ENCODE results near the gene SF1.
"Not testable (repeated sequence)": the region's sequence is repeated elsewhere in the genome, so short reads cannot be mapped to it uniquely, and the experiment has no call there.

Gene SF1, protein sequence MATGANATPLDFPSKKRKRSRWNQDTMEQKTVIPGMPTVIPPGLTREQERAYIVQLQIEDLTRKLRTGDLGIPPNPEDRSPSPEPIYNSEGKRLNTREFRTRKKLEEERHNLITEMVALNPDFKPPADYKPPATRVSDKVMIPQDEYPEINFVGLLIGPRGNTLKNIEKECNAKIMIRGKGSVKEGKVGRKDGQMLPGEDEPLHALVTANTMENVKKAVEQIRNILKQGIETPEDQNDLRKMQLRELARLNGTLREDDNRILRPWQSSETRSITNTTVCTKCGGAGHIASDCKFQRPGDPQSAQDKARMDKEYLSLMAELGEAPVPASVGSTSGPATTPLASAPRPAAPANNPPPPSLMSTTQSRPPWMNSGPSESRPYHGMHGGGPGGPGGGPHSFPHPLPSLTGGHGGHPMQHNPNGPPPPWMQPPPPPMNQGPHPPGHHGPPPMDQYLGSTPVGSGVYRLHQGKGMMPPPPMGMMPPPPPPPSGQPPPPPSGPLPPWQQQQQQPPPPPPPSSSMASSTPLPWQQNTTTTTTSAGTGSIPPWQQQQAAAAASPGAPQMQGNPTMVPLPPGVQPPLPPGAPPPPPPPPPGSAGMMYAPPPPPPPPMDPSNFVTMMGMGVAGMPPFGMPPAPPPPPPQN

DNA sequence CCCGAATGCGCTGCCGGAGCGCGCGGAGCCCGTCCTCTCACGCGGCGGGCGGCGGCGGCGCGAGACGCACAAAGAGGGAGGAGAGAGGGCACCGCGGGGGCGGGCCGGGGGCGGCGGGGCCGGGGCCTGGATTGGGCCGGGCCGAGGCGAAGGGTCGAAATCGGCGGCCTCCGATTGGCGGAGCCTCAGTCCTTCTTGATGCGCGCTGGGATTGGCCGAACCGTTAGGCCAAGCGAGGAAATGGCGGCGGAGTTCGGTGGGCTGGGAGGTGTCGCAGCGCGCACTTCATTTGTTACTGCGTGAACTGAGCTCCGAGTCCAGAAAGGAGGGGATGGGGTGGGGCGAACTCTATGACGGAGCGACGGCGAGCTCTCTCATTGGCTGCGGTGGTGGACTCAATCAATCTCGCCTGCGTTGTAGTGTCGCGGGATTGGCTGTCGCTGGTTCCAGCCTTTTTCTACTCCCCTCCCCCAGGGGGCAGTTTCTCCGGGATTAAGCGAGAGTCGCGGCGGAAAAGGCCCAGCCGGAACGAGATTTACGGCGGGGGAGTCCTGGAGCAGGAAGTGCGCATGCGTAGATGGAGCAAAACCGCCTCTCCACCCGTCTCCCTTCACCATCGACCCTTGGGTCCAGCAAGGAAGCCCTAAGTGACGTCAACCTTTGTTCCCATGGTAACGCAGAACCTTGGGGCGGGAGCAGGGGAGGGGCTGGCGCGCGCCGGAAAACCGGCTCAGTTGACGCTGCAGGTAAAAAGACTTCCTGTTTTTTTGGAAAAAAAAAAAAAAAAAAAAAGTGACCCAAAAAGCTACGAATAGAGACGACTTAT, at the start of gene SF1:
Gene SF1 (minus strand): TSS at position 70 of the 826 bp plus-strand sequence. CDS start 150 bp downstream, outside the sequence.
- ATAC-seq (peak; percentile 94), DNase-seq (peak; percentile 98)

DNA sequence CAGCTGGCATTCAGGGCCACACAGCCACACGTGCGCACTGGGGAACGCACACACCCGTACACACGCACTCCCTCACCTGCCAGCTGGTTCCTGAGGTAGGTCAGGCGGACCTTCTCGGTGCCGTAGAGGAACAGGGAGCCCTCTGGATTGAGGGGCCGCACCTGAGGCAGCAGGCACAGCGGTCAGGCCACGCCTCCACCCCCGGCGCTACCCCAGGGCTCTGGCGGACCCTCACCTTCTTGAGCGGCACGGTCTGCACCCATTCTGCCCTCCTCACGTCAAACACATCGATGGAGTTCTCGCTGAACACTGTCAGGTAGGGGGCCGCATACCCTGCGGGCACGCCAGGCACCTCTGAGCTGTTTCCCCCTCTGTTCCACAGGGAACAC, 49.1 kb upstream of the SF1 start:
- ATAC-seq: no peak
- DNase-seq: no peak

DNA sequence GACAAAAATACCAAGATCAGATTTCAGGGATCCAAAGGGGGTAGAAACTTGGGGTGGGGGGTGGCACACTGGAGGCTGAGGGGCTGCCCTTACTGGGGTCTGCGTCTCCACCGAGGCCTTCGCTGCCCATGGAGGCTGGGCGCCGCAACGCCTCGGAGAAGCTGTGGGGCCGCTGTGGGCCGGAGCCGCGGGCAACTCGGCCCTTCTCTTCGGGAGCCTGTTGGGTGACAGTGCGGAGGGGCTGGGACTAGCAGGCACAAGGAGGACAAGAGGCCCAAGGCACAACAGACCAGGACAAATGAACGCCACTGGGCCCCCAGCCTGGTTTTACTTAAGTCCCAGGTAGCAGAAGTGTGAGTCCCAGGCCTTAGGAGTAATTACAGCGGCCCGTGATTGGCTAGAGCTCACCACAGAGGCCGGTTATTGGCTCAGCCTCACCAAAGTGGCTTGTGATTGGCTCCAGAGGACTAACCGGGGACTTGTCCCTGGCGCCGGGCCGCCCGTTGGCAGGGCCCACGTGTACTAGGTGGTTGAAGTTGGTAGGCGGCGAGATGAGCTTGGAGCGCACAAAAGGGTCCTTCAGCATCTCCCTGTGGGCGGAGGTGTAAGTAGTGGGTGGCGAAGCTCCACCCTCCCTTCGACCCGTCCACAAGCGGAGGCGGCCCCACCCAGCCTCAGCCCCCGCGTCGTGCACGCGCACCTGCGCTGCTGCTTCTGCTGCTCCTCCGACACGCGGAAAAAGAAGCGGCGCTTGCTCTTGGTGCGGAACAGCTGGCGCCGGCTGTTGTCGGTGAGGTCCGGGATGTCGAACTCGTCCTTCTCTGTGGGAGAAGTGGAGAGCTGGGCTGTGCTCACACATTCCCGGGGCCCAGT, 48.5 kb upstream of the SF1 start:
- DNase-seq: no peak
- ATAC-seq: no peak

DNA sequence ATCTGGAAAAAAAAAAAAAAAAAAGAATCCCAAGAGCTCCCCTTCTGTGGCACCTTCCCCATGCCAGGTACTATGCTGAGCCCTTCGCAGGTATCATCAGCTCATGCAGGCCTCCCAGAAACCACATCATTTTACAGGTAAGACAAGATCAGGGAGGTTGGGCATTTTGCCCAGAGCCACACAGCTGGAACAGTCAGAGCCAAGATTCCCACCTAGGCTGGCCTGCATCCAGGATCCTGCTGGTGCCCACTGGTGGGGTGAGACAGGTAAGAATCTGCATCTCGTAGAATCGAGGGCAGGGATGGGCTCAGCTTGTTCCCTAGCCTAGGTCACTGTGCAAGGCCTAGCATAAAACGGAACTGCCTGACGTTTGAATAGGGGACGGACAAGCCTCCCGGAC, 47.7 kb upstream of the SF1 start:
- DNase-seq: no peak
- ATAC-seq: no peak

DNA sequence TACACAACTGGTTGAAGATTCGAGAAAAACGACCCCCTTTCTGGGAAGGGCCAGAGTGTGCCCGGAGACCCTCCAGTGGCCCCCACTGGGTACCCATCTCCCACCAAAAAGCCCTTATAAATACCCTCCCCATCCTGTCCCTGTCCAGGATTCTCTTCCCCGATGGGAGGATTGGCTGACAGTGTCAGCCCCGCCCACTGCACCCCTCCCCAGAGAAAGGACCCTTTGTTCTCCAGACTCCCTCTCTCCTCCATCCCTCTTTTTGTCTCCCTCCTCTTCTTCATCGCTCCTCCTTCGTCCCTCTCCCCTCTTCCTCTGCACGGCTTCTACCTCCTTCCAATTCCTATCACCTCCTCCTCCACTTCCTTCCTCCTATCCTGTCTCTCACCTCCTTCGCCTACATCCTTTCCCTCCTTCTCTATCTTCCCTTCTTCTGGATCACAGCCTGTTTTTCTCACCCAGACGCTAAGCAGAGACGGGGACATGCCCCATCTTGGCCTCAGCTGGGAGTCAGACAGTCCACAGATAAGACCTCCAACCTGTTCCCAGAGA, 45.3 kb upstream of the SF1 start:
- DNase-seq (no peak), ATAC-seq (no peak)

DNA sequence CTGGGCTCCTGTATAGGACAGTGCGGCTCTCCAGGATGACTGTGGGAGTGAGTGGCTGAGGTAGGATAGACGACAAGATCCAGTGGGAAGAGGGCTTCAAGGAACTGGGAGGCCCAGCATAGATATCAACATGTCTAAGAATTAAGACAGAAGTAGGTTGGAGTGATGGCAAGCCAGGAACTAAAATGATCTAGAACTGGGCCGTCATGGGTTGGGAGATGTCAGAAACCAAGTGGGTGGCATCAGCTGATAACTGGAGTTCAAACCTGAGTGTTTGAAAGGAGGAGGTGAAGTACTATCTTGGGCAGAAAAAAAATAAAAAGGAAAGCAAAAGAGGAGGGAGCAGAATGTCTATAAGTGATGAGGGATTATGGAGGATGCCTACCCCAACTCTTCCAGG, 39.1 kb upstream of the SF1 start:
- DNase-seq: no peak

DNA sequence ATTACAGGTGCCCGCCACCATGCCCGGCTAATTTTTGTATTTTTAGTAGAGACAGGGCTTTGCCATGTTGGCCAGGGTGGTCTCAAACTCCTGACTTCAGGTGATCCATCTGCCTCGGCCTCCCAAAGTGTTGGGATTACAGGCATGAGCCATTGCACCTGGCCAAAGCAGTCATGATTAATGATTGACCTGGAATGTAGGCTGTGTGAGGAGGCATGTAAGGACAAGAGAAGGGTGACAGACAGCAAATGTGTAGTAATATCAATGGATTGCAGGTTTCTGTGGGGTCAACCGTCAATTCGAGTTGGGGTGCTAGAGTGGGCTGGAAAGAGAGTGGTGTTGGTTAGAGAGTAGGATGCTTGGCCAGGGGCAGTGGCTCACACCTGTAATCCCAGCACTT, 37.1 kb upstream of the SF1 start:
- not testable (repeated sequence) for ATAC-seq, DNase-seq

More for the DNA sequence above, 39.1 kb upstream of the SF1 start:
- no peak for ATAC-seq

DNA sequence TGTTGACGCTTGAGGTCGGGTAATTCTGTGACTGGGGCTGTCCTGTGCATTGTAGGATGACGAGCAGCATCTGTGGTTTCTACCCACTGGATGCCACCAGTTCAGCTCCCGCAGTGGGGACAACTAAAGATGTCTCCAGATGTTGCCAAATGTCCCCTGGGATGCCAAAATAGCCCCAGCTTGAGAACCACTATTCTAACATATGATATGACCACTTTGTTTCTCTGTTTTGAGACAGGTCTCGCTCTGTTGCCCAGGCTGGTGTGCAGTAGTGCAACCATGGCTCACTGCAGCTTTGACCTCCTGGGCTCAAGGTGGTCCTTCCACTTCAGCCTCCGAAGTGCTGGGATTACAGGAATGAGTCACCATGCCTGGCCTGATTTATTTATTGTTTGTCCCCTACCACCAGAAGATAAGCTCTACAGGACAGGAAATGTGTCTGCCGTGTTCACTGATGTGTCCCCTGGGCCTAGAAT, 36.4 kb upstream of the SF1 start:
- DNase-seq (no peak), ATAC-seq (no peak)

DNA sequence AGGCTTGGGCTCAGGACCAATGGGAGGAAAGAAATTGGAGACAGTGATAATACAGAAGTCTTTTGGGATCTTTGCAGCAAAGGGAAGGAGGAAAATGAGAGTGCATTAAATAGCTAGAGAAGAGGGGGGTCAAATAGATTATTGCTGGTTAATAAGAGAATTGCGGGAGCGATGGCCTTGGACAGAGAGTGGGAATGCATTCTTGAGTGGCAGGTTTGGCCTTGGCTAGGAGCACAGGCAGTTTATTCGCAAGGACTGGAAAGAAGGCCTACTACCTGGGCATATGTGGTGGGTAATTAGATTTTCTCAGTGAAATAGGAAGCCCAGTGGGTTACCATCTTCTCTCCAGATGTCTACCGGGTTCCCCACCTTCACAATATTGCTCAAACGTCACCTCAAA, 35.5 kb upstream of the SF1 start:
- no peak for DNase-seq
- no peak for ATAC-seq

DNA sequence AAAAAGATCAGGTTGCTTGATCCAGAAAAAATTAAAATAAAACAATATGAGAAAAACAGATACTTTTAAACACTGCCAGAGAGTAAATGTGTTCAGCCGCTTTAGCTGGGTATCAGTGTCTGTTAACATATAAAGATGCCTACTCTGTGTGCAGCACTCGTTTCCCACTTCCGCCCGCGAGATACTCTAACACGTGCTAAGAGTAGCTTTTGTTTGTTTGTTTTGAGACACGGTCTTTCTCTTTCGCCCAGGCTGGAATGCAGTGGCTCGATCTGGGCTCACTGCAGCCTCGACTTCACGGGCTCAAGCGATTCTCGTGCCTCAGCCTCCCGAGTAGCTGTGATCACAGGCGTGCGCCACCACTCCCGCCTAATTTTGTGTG, 32.5 kb upstream of the SF1 start:
- DNase-seq (no peak), ATAC-seq (peak; percentile 7)

DNA sequence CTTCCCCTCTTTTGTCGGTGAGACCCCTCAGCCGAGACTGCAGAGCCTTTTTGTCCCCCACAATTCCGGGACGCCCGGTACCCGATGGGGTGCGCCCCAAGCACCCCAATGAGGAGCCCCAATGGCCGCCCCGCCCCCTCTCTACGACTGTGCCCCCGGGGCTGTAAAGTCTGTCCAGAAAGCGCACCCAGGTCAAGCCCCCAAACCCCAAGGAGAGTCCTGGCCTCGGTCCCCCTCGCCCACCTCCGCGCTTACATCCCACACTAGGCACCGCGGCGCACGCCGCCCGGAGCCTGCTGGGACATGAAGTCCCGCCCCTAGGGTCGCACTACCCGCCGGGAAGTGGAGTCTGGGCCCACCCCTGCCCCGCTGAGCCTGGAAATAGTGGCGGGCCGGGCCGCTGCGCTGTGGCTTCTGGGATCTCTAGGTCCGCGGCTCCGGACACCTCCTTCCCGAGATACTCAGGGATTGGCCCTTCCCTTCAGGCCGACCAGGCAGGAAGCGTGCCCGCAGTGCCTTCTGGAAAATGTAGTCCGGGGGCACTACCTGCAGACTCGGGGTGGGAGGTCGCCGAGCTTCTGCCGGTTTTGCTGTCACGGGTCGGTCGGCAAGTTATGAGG, 32.0 kb upstream of the SF1 start, which contains the start of gene MEN1:
Gene MEN1 (minus strand): TSS at position 281 of the 620 bp plus-strand sequence. CDS start 442 bp downstream, outside the sequence.
- ATAC-seq: peak; percentile 96

DNA sequence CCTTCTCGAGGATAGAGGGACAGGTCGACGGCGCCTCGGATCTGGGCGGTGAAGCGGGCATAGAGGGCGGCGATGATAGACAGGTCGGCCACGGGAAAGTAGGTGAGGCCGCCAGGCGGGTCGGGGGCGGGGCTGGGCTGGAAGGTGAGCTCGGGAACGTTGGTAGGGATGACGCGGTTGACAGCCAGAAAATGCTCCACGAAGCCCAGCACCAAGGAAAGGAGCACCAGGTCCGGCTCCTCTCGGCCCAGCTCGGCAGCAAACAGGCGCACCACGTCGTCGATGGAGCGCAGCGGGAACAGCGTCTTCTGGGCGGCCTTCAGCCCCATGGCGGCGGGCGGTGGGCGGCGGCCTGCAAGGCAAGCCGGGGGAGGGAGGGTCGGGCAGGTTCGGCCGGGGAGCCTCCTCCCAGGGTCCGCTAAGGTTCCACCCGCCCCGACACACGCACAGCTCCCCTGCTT, 31.5 kb upstream of the SF1 start:
- ATAC-seq: no peak

More for the DNA sequence above, 32.0 kb upstream of the SF1 start, which contains the start of gene MEN1:
- DNase-seq: peak; percentile 87

DNA sequence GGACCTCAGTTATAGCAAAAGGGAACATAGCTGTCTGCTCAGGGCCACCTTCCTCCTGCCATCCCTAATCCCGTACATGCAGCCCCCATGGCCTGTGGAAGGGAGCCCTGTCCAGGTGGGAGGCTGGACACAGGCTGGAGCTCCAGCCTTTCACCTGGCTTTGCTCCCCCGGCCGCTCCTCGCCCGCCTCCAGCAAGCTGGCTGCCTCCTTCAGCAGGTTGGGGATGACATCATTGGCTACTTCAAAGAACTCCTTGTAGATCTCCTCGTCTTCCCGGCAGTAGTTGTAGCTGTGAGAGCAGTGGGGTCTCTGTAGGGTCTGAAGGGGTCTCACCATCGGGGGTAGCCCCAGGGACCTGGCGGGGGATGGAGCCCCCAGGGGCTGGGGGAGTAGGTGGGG, 27.1 kb upstream of the SF1 start:
- ATAC-seq (no peak), DNase-seq (no peak)

More for the DNA sequence above, 31.5 kb upstream of the SF1 start:
- DNase-seq: peak; percentile 37

DNA sequence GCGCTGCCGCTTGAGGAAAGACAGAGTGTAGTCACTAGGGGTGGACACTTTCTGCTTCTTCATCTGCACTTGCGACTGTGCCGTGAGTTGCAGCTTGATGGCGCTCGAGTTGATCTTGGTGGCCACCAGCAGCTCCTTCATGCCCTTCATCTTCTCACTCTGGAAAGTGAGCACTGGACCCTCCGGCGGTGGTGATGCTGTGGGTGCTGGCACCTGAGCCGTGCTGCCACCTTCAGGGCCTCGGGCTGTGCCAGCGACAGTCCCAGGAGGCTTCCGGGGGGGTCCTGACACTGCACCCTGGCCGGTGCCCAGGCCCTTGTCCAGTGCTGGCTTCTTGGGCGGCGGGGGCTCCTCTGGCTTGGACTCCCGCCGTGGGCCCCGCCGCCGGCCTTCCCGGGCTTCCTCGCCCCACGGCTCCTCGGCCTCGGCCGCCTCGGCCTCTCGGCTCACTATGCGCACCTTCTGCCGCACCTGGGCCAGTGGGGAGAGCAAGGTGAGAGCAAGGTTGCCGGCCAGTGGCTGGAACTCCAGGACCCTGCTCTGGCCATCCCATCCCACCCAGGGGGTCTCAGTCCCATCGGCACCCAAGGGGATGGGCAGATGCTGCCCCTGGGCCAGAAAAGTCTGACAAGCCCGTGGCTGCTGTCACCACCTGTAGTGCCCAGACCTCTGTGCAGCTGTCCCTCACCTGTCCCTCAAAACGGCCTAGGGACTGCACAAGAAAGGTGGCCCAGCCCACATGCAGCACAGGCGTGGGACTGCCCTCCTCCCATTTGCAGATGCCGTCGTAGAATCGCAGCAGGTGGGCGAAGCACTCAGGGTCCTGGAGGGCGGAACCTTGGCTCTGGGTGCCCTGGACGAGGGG, 26.2 kb upstream of the SF1 start:
- ATAC-seq (no peak), DNase-seq (no peak)

DNA sequence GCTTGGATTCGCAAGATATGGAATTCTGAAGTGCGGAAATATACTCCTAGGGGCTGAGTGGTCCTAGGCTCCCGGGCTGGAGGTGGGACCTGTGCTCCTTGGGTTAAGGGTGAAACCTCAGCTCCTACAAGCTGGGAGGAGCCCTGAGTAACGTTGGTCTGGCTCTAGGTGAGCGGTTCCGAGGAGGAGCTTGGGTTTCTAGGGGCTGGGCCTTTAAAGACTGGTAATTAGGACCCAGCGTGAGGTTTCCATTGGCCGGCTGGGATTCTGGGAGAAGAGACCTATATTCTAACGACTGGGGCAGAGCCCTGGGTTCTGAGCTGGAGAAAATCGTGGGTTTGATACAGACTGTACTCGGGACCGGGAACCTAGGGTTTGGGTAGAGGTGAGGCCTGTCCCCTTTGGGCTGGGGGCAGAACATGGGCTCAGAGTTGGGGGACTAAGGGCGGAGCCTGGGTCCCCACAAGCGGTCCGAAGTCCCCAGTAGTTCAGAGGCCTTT, 25.6 kb upstream of the SF1 start:
- ATAC-seq (no peak), DNase-seq (no peak)

DNA sequence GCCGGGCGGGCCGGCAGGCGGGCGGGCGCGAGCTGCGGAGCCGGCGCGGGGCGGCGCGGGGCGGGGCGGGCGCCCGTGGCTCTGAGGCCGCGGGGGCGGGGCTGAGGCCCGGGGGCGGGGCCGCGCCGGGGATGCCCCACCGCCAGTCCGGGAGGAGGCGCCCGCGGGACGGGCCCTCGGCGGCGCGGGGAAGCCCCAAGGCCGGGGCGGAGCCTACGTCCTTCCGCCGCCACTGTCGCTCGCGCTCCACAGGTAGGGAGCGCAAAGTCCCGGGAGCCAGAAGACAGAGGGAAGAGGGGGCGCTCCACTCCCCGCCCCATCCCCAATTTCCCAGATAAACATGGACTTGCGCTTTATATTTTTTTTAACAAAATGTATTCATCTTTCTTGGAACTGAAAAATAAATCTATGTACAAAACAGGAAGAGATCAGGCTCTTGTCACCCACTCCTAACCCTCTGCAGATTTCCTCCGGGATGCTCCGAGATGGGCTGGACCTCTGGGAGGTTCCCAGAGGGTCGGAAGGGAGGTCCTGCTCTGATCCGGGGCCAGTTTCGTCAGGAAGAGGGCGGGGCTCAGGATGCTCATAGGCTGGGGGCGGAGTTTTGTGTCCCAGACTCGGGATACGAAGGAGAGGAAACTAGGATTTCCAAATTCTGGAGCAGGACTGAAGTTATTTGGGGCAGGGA, 25.0 kb upstream of the SF1 start, which contains the start of gene MAP4K2:
Gene MAP4K2 (minus strand): TSS at position 57 of the 688 bp plus-strand sequence. CDS start 65 bp downstream, outside the sequence.
- peak; percentile 83 for ATAC-seq
- peak; percentile 91 for DNase-seq

DNA sequence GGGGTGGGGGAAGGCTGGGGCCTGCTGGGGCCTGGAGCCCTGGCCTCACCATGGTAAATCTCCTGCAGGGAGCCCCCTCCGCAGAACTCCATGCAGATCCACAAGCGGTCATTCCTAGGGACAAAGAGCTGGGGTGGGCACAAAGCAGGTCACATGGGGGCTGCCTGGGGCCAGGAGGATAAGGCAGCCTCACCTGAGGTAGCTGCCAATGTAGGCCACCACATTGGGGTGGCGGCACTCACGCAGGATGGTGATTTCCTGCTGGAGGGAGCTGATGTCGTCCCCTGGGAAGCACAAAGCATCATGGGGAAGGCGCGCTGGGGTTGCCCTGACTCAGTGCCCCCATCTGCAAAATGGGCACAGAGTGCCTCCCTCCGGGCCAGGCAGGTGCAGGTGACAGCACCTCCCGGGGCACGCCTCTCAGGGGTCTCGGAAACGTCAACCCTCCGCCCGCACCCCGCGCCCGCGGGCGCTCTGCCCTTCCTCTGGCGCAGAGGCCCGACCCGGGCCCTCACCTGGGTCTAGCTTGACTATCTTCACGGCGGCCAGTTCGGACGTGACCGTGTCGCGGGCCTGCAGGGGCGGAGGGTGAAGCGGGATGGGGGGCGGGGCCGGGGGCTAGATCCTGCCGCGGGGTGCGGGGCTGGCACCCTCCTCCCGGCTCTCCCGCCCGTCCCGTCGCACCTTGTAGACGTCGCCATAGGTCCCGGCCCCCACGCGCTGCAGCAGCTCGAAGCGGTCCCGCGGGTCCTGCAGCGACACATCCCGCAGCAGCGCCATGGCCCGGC, 24.2 kb upstream of the SF1 start:
- peak; percentile 60 for DNase-seq
- ATAC-seq: peak; percentile 36
